NB4 (cell line): ENCODE data around the gene REPIN1.

Experiments
- CTCF ChIP-seq: IDR thresholded peaks from one replicate; pipeline ENCODE4 v1.5.1; 2012; ENCODE audit warnings: low read depth, low read length
- MAX ChIP-seq: IDR thresholded peaks from 2 replicates; pipeline ENCODE4 v1.6.1; 2011; ENCODE audit warnings: low read depth, low read length
- POLR2A ChIP-seq: IDR thresholded peaks from 2 replicates; pipeline ENCODE4 v1.6.1; 2011; ENCODE audit warnings: mild to moderate bottlenecking; ENCODE audit not compliant: insufficient read length; ENCODE audit errors: extremely low read depth

GRCh38 chr7:150409300-150410030 is 40.8 kb downstream of the REPIN1 start:
- no peak for TF ChIP-seq CTCF
- no peak for TF ChIP-seq POLR2A
- no peak for TF ChIP-seq MAX
